PC-9 (cell line): Measurements from ENCODE around the gene CLINT1. TPM values are rescaled to one million over a fixed set of nuclear protein-coding genes. Genes with fewer than 3 reads are reported as not detected.

ENCODE experiments used
- BruUV-seq: library from RNA; stranded (reverse); fragments of 400-500 nt; replicated peaks from 2 replicates; lab custom pipeline; 2021; lab: Mats Ljungman, UMichigan
- CTCF ChIA-PET: fragments of 300-600 bp; sonication (Branson Sonifier 250); formaldehyde crosslinking; loops from one replicate; lab custom pipeline; 2022; ENCODE audit warnings: antibody characterized with exemption; lab: Charles Lee
- POLR2A ChIA-PET: fragments of 300-600 bp; sonication (Branson Sonifier 250); formaldehyde crosslinking; loops from one replicate; lab custom pipeline; 2022; ENCODE audit warnings: antibody characterized with exemption; ENCODE audit not compliant: unreplicated experiment; lab: Charles Lee
- DNase-seq, 2 experiments: peaks; one replicate each; pipeline versions ENCODE4 v3.0.0 to v3.0.0-alpha.2; 2015 to 2022; ENCODE audit warnings: mixed read lengths in 1 of 2
- H2AFZ ChIP-seq: fragments of 200-600 bp; sonication (generic); 2 replicates; pipeline ENCODE4 v1.8.1; 2017; ENCODE audit warnings: antibody characterized with exemption
- H3F3A ChIP-seq: fragments of 200-600 bp; sonication (generic); 2 replicates; pipeline ENCODE4 v1.8.1; 2017; ENCODE audit warnings: antibody characterized with exemption, mild to moderate bottlenecking, low read depth; ENCODE audit not compliant: insufficient read depth
- H3K27ac ChIP-seq: fragments of 200-600 bp; sonication (generic); 2 replicates; pipeline ENCODE4 v1.6.1; 2016; ENCODE audit warnings: mixed run types
- H3K27me3 ChIP-seq: fragments of 200-600 bp; sonication (generic); 2 replicates; pipeline ENCODE4 v1.6.1; 2016; ENCODE audit warnings: low read depth, mixed run types; ENCODE audit not compliant: insufficient read depth
- H3K36me3 ChIP-seq: fragments of 200-600 bp; sonication (generic); 2 replicates; pipeline ENCODE4 v1.6.1; 2016; ENCODE audit warnings: low read depth, mixed run types
- H3K4me1 ChIP-seq: fragments of 200-600 bp; sonication (generic); replicated peaks from 2 replicates; pipeline ENCODE4 v1.6.1; 2016; ENCODE audit warnings: mixed run types; ENCODE audit not compliant: insufficient read depth
- H3K4me2 ChIP-seq: fragments of 200-600 bp; sonication (generic); 2 replicates; pipeline ENCODE4 v1.6.1; 2017; ENCODE audit warnings: mixed run types
- H3K4me3 ChIP-seq: fragments of 200-600 bp; sonication (generic); 2 replicates; pipeline ENCODE4 v1.6.1; 2016; ENCODE audit warnings: mixed run types
- H3K79me2 ChIP-seq: fragments of 200-600 bp; sonication (generic); 2 replicates; pipeline ENCODE4 v1.6.1; 2017; ENCODE audit warnings: low read depth, mixed run types
- H3K9me2 ChIP-seq: fragments of 200-600 bp; sonication (generic); 2 replicates; pipeline ENCODE4 v1.8.1; 2017; ENCODE audit warnings: mild to moderate bottlenecking; ENCODE audit not compliant: insufficient read depth
- H3K9me3 ChIP-seq: fragments of 200-600 bp; sonication (generic); 2 replicates; pipeline ENCODE4 v1.8.1; 2016; ENCODE audit warnings: low read depth; ENCODE audit not compliant: insufficient read depth
- H4K20me1 ChIP-seq: fragments of 200-600 bp; sonication (generic); 2 replicates; pipeline ENCODE4 v1.8.1; 2017; ENCODE audit not compliant: insufficient read depth
- EZH2 ChIP-seq: fragments of 200-600 bp; sonication (generic); IDR thresholded peaks from 2 replicates; pipeline ENCODE4 v1.8.0; 2017; ENCODE audit warnings: antibody characterized with exemption, low read depth
- intact Hi-C: fragments of 100-400 bp; cut with micrococcal nuclease; formaldehyde crosslinking; loops from one replicate; pipeline ENCODE4 v1.10.0; 2022; ENCODE audit not compliant: unreplicated experiment
- total RNA-seq: library from RNA; stranded (reverse); gene quantifications from 2 replicates; pipeline ENCODE4 v1.2.3, GENCODE V29; 2021
- TF ChIP-seq, protein P1 (sequence below): fragments of 200-600 bp; sonication (generic); conservative IDR thresholded peaks from 2 replicates; pipeline ENCODE4 v1.6.1; 2017; ENCODE audit warnings: mixed run types, antibody characterized with exemption, mild to moderate bottlenecking, moderate library complexity

CLINT1 gene
- total RNA-seq, 1 experiment from 2014 or later: 95.8 TPM

- peak in 1 of 2 experiments; percentile 55 for DNase-seq
- no TSS peak for BruUV-seq
- H3F3A ChIP-seq: no peaks in the 10 kb centered on the region
- H3K27ac ChIP-seq: no peak overlapping the region
- H3K27me3 ChIP-seq: no peaks in the 10 kb centered on the region
- intact Hi-C loops: no loop called here
- no peaks in the 10 kb centered on the region for H3K9me2 ChIP-seq
- TF ChIP-seq, protein P1, sequence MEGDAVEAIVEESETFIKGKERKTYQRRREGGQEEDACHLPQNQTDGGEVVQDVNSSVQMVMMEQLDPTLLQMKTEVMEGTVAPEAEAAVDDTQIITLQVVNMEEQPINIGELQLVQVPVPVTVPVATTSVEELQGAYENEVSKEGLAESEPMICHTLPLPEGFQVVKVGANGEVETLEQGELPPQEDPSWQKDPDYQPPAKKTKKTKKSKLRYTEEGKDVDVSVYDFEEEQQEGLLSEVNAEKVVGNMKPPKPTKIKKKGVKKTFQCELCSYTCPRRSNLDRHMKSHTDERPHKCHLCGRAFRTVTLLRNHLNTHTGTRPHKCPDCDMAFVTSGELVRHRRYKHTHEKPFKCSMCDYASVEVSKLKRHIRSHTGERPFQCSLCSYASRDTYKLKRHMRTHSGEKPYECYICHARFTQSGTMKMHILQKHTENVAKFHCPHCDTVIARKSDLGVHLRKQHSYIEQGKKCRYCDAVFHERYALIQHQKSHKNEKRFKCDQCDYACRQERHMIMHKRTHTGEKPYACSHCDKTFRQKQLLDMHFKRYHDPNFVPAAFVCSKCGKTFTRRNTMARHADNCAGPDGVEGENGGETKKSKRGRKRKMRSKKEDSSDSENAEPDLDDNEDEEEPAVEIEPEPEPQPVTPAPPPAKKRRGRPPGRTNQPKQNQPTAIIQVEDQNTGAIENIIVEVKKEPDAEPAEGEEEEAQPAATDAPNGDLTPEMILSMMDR: no peak
- no peak for TF ChIP-seq EZH2
- no peaks in the 10 kb centered on the region for H3K79me2 ChIP-seq
- H3K36me3 ChIP-seq: no peaks in the 10 kb centered on the region
- H3K4me3 ChIP-seq: no peak overlapping the region
- H2AFZ ChIP-seq: no peak overlapping the region
- no peak overlapping the region for H3K4me2 ChIP-seq
- H3K9me3 ChIP-seq: no peaks in the 10 kb centered on the region
- no peaks in the 10 kb centered on the region for H3K4me1 ChIP-seq
- ChIA-PET CTCF (no interaction called here), POLR2A (no interaction called here)
- no peaks in the 10 kb centered on the region for H4K20me1 ChIP-seq
Measured at GRCh38 chr5:157903117-157903450, 44.1 kb upstream of the CLINT1 start.

- BruUV-seq: no TSS peak
- H3K4me1 ChIP-seq: no peaks in the 10 kb centered on the region
- no peak overlapping the region for H3K4me2 ChIP-seq
- no peaks in the 10 kb centered on the region for H3K27me3 ChIP-seq
- no peaks in the 10 kb centered on the region for H3K79me2 ChIP-seq
- no peak overlapping the region for H2AFZ ChIP-seq
- H4K20me1 ChIP-seq: no peaks in the 10 kb centered on the region
- CTCF ChIA-PET: no interaction called here
- POLR2A ChIA-PET: no interaction called here
- H3K4me3 ChIP-seq: no peak overlapping the region
- H3F3A ChIP-seq: no peaks in the 10 kb centered on the region
- intact Hi-C loops: no loop called here
- no peaks in the 10 kb centered on the region for H3K9me3 ChIP-seq
- H3K36me3 ChIP-seq: no peaks in the 10 kb centered on the region
- DNase-seq: no peak
- no peak for TF ChIP-seq EZH2
- TF ChIP-seq, protein P1: no peak
- H3K9me2 ChIP-seq: no peaks in the 10 kb centered on the region
- H3K27ac ChIP-seq: no peak overlapping the region
Measured at GRCh38 chr5:157902449-157903116, 43.6 kb upstream of the CLINT1 start.

DNA sequence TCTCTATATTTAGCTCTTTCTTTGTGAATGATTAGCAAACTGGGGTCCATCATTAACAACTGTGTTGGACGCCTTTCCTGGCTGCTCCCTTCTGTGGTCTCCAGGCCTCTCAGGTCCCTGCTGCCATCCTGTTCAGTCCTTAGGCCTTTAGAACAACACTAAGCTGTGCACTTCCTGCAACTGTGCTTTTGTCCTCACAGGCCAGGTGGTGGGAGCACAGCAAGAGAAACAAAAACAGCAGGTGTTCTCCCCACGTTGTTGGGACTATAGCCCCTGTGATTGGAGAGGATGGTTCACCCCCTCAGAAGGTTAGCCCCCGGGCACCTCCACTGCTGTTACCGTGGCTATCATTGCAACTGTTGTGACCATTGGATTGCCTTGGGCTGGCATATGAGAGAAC is 41.7 kb upstream of the CLINT1 start:
- CTCF ChIA-PET: no interaction called here
- H2AFZ ChIP-seq: no peak overlapping the region
- intact Hi-C loops: no loop called here
- H3F3A ChIP-seq: no peaks in the 10 kb centered on the region
- H3K4me1 ChIP-seq: no peaks in the 10 kb centered on the region
- no peak for DNase-seq
- no peak overlapping the region for H3K4me3 ChIP-seq
- BruUV-seq: no TSS peak
- TF ChIP-seq, protein P1: no peak
- no peak for TF ChIP-seq EZH2
- H3K79me2 ChIP-seq: no peaks in the 10 kb centered on the region
- H4K20me1 ChIP-seq: no peaks in the 10 kb centered on the region
- POLR2A ChIA-PET: no interaction called here
- H3K9me3 ChIP-seq: no peaks in the 10 kb centered on the region
- no peaks in the 10 kb centered on the region for H3K9me2 ChIP-seq
- no peaks in the 10 kb centered on the region for H3K36me3 ChIP-seq
- H3K27ac ChIP-seq: no peak overlapping the region
- H3K4me2 ChIP-seq: no peak overlapping the region
- H3K27me3 ChIP-seq: no peaks in the 10 kb centered on the region
